ENCODE measurements around the gene CALCR. TPM values are rescaled to one million over a fixed set of nuclear protein-coding genes. Genes with fewer than 3 reads are reported as not detected.
A peak's percentile ranks its signal among the peaks of the same experiment; 100 is the strongest.

CALCR gene
- total RNA-seq (2012; rRNA removed) (not detected in 2 replicates), polyA plus RNA-seq (2012; rRNA removed) (not detected in 2 replicates), Bru-seq, nascent RNA (percentile 4 among the genes with signal in this experiment), BruChase-seq, experiment 1, labeled RNA remaining after a 6-hour chase (percentile 8 among the genes with signal in this experiment), BruChase-seq, experiment 2, labeled RNA remaining after a 2-hour chase (percentile 6 among the genes with signal in this experiment)
- polyA plus RNA-seq (2012; cell fraction: cytosol; rRNA removed), result not detected in 2 replicates
- polyA plus RNA-seq (2012; cell fraction: nucleus; rRNA removed; ENCODE audit: low replicate concordance), result not detected in 2 replicates
- long read RNA-seq, result 0 reads

- H3K27me3 ChIP-seq (ENCODE audit: control insufficient read depth, insufficient read depth, low read length), result peaks cover 24% of the 10 kb centered on the region
- no peak within 1 kb of the TSS for H2AK5ac ChIP-seq (ENCODE audit: low read depth, low read length)
- no peak within 1 kb of the TSS for H2BK15ac ChIP-seq (ENCODE audit: low read depth, low read length)
- no peak within 1 kb of the TSS for H4K5ac ChIP-seq (ENCODE audit: low read depth, low read length)
- H3K23ac ChIP-seq (ENCODE audit: low read depth, low read length), result no peak within 1 kb of the TSS
- no peaks in the 10 kb centered on the region for H3K9me3 ChIP-seq (ENCODE audit: control insufficient read depth, insufficient read depth, low read length)
- no peak within 1 kb of the TSS for H2BK20ac ChIP-seq (ENCODE audit: low read depth, low read length)
- DNase-seq, result no peak
- H3K36me3 ChIP-seq (ENCODE audit: control insufficient read depth, insufficient read depth, low read length), result no peaks in the 10 kb centered on the region
- no peak within 1 kb of the TSS for H2BK5ac ChIP-seq (ENCODE audit: low read depth, low read length, poor library complexity, severe bottlenecking)
- no TSS peak for BruUV-seq (replicated peaks)
- no peak within 1 kb of the TSS for H3K27ac ChIP-seq (ENCODE audit: insufficient read depth, low read length)
- no peak within 1 kb of the TSS for H3K14ac ChIP-seq (replicated peaks; ENCODE audit: low read depth, low read length)
- in situ Hi-C loops (cut with MboI; ENCODE audit: low sequenced_read_pairs) (no loop called here), intact Hi-C loops (cut with micrococcal nuclease) (no loop called here), dilution Hi-C loops (cut with HindIII; ENCODE audit: low sequenced_read_pairs, unreplicated experiment) (no loop called here)
- no peaks in the 10 kb centered on the region for H3K9me1 ChIP-seq (ENCODE audit: insufficient read depth, low read length)
- H3K4me2 ChIP-seq (ENCODE audit: low read depth, low read length), result no peak within 1 kb of the TSS
- H4K20me1 ChIP-seq (ENCODE audit: insufficient read depth, low read length), result no peaks in the 10 kb centered on the region
- H2AK9ac ChIP-seq (replicated peaks; ENCODE audit: low read depth, low read length, poor library complexity), result no peak within 1 kb of the TSS
- no peak within 1 kb of the TSS for H2AFZ ChIP-seq (replicated peaks; ENCODE audit: low read length, poor library complexity)
- H4K8ac ChIP-seq (ENCODE audit: low read depth in 2 of 2, low read length in 2 of 2), result no peak within 1 kb of the TSS
- POLR2A ChIA-PET (ENCODE audit: unreplicated experiment), result no interaction called here
- WGBS, 2 experiments (ENCODE audit: extremely low coverage in 2 of 2, insufficient read length in 1 of 2), result 0% methylated on average over 8 of the region's 46 CpGs; no CpG with 5 or more reads in 1 of the 2 experiments
- no peak within 1 kb of the TSS for H3K4ac ChIP-seq (ENCODE audit: low read depth, low read length)
- H2BK120ac ChIP-seq (ENCODE audit: low read depth, low read length), result no peak within 1 kb of the TSS
- H4K91ac ChIP-seq (ENCODE audit: insufficient read depth, low read depth, low read length), result no peak within 1 kb of the TSS
- TF ChIP-seq RFX5 (IDR thresholded peaks at IDR 0.05; ENCODE audit: low read depth, low read length), result no peak
- TF ChIP-seq CTCF (conservative IDR thresholded peaks at IDR 0.05; ENCODE audit: low read depth, low read length), result no peak
- TF ChIP-seq MAZ (IDR thresholded peaks at IDR 0.05; ENCODE audit: borderline replicate concordance, low read depth, low read length), result no peak
- TF ChIP-seq POLR2A (IDR thresholded peaks at IDR 0.05; ENCODE audit: low read depth, low read length), result no peak
- no peak for TF ChIP-seq CEBPB (IDR thresholded peaks at IDR 0.05; ENCODE audit: low read depth, low read length)
- TF ChIP-seq USF2 (IDR thresholded peaks at IDR 0.05; ENCODE audit: low read depth, low read length), result no peak
- no peak for ATAC-seq (ENCODE audit: low read depth)
- no peaks in the 10 kb centered on the region for H3K79me1 ChIP-seq (ENCODE audit: low read depth in 1 of 2, low read length in 2 of 2)
- H3K4me1 ChIP-seq (ENCODE audit: control insufficient read depth, insufficient read depth, low read length), result no peaks in the 10 kb centered on the region
- H3K4me3 ChIP-seq (ENCODE audit: insufficient read depth, low read depth, low read length), result no peak within 1 kb of the TSS
- H3K56ac ChIP-seq (ENCODE audit: extremely low read depth, insufficient read depth, low read length), result no peak within 1 kb of the TSS
- H3K18ac ChIP-seq (ENCODE audit: low read depth, low read length), result no peak within 1 kb of the TSS
- CTCF ChIA-PET, result no interaction called here
- no peak within 1 kb of the TSS for H3K9ac ChIP-seq (ENCODE audit: low read depth, low read length)
Observed at GRCh38 chr7:93574646-93575554, at the start of gene CALCR. Gene CALCR (minus strand): TSS chr7:93574724. CDS start chr7:93486981, 87,743 bp downstream.

Data from IMR-90 (cell line).